CD8-positive, alpha-beta memory T cell (primary cell): ENCODE data around the gene LSM4. TPM values are rescaled to one million over a fixed set of nuclear protein-coding genes. Genes with fewer than 3 reads are reported as not detected.

Experiments used
- CTCF ChIA-PET: fragments of 350-600 bp; sonication (Branson Sonifier 250); formaldehyde crosslinking; loops from one replicate; lab custom pipeline; 2021; ENCODE audit warnings: antibody characterized with exemption; lab: Charles Lee
- POLR2A ChIA-PET: fragments of 350-600 bp; sonication (Branson Sonifier 250); formaldehyde crosslinking; loops from one replicate; lab custom pipeline; 2021; ENCODE audit warnings: antibody characterized with exemption; lab: Charles Lee
- DNase-seq, 5 donors: peaks; one replicate each; pipeline versions ENCODE4 v3.0.0 to v3.0.0-alpha.2; 2020 to 2022; ENCODE audit warnings: mixed read lengths in 1 of 5
- H3K27ac ChIP-seq: one replicate; pipeline ENCODE4 v1.7.0; 2013; ENCODE audit warnings: low read depth, mild to moderate bottlenecking, low read length, moderate library complexity
- H3K27me3 ChIP-seq: 2 replicates; pipeline ENCODE4 v1.7.0; 2013; ENCODE audit warnings: low read length, mild to moderate bottlenecking; ENCODE audit not compliant: insufficient read depth, poor library complexity, severe bottlenecking
- H3K36me3 ChIP-seq: 2 replicates; pipeline ENCODE4 v1.7.0; 2013; ENCODE audit warnings: mild to moderate bottlenecking, low read length, moderate library complexity; ENCODE audit not compliant: insufficient read depth
- H3K4me1 ChIP-seq: 2 replicates; pipeline ENCODE4 v1.7.0; 2013; ENCODE audit warnings: mild to moderate bottlenecking, low read length, moderate library complexity; ENCODE audit not compliant: insufficient read depth
- H3K4me3 ChIP-seq: 2 replicates; pipeline ENCODE4 v1.7.0; 2013; ENCODE audit warnings: mild to moderate bottlenecking, low read length
- H3K9me3 ChIP-seq: 2 replicates; pipeline ENCODE4 v1.7.0; 2013; ENCODE audit warnings: mild to moderate bottlenecking, low read length
- H3K27ac Mint-ChIP-seq, 8 donors: one replicate each; pipeline ENCODE4 v1.8.0; 2020 to 2021; ENCODE audit warnings: mixed read lengths in 8 of 8, mild to moderate bottlenecking in 6 of 8, inconsistent platforms in 3 of 8, moderate library complexity in 3 of 8
- H3K27me3 Mint-ChIP-seq, 2 donors: one replicate each; pipeline ENCODE4 v1.8.0; 2020 to 2021; ENCODE audit warnings: mixed read lengths in 2 of 2, mild to moderate bottlenecking in 1 of 2, moderate library complexity in 1 of 2
- H3K36me3 Mint-ChIP-seq, 3 donors: one replicate each; pipeline ENCODE4 v1.8.0; 2020 to 2021; ENCODE audit warnings: mixed read lengths in 3 of 3, inconsistent platforms in 1 of 3, mild to moderate bottlenecking in 1 of 3
- H3K4me1 Mint-ChIP-seq, 3 donors: one replicate each; pipeline ENCODE4 v1.8.0; 2020 to 2021; ENCODE audit warnings: mixed read lengths in 3 of 3, inconsistent platforms in 1 of 3, mild to moderate bottlenecking in 1 of 3
- H3K4me3 Mint-ChIP-seq, 7 donors: one replicate each; pipeline ENCODE4 v1.8.0; 2020 to 2021; ENCODE audit warnings: mixed read lengths in 7 of 7, mild to moderate bottlenecking in 6 of 7, moderate library complexity in 4 of 7, inconsistent platforms in 2 of 7
- H3K9me3 Mint-ChIP-seq, 5 donors: one replicate each; pipeline ENCODE4 v1.8.0; 2020 to 2022; ENCODE audit warnings: mixed read lengths in 5 of 5, mild to moderate bottlenecking in 3 of 5, moderate library complexity in 2 of 5, inconsistent platforms in 1 of 5
- polyA plus RNA-seq: library from polyadenylated mRNA; unstranded; fragments of 300-500 nt; fragmentation: Illumina TruSeq; gene quantifications from one replicate; pipeline ENCODE4 v1.2.3, GENCODE V29; 2021
- total RNA-seq, 2 experiments: library from RNA; stranded (reverse); gene quantifications; one replicate each; pipeline ENCODE4 v1.2.3, GENCODE V29; 2021

Gene LSM4
- total and polyA plus RNA-seq, 3 experiments from 2014 or later, result 154 to 373 (median 351) TPM

DNA sequence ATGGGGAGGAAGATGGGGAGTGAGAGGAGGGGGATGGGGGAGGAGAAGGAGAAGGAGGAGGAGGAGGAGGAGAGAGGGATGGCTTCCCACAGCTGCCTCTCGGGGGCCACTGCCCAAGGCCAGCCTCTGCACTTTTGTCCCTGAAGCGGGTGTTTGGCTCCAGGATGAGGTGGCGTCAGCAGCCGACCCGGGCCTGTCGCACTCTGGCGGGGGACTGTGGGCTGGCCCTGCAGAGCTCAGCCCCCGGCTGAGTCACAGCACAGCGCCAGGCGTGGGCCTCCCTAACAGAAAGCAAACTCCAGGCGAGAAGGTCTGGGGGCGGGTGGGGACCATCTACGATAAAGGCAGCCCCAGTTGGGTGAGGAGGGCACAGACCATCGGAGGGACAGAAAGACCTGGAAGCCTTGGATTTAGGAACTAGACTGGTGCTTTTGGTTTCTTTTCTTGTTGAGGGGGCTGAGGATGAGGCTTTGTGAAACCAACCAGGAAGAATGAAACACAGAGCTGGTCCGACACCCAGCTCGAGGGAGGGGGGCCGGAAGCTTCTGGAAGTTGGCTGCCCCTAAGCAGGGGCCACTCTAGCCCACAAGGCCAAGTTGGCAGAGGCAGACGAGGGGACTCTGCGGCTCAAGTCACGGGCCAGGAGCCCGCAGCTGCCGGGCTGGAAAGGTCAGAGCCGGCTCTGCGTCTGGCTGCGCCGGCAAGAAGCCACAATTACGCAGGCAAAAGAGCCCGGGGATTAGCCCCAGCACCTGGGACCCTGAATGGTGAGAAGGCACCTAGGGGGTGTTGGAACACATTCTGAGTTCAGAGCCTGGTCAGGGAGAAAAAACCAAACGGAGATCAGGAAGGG is 18.2 kb downstream of the LSM4 start:
- H3K27me3 ChIP-seq, result no peaks in the 10 kb centered on the region
- H3K27ac Mint-ChIP-seq, result peak overlapping the region; percentile 94 to 99 (median 99)
- no peaks in the 10 kb centered on the region for H3K9me3 ChIP-seq
- H3K36me3 Mint-ChIP-seq, result peaks cover 0 to 25% (median 4%) of the 10 kb centered on the region in 3 donors
- no peaks in the 10 kb centered on the region for H3K9me3 Mint-ChIP-seq
- ChIA-PET POLR2A (interaction anchor here (0.6 to 5.4 kb wide), 16 partner anchors 8 to 969 kb away, joined by 3 to 283 read pairs (median 6); partner anchors contain the start of genes JUND, LSM4 and MPV17L2), CTCF (interaction anchor here (0.5 to 4.6 kb wide), 15 partner anchors 11 to 261 kb away, joined by 3 to 72 read pairs (median 3); partner anchors contain the start of genes JUND and LSM4)
- H3K4me3 Mint-ChIP-seq, result peak overlapping the region; percentile 89 to 96 (median 92)
- DNase-seq, result peak; percentile 74 to 93 (median 78)
- peak overlapping the region; percentile 81 for H3K4me3 ChIP-seq
- H3K27me3 Mint-ChIP-seq, result peaks cover 0 to 1% of the 10 kb centered on the region in 2 donors
- H3K4me1 ChIP-seq, result peaks cover 52% of the 10 kb centered on the region
- H3K27ac ChIP-seq, result peak overlapping the region; percentile 94
- peaks cover 36 to 55% (median 40%) of the 10 kb centered on the region in 3 donors for H3K4me1 Mint-ChIP-seq
- H3K36me3 ChIP-seq, result no peaks in the 10 kb centered on the region

DNA sequence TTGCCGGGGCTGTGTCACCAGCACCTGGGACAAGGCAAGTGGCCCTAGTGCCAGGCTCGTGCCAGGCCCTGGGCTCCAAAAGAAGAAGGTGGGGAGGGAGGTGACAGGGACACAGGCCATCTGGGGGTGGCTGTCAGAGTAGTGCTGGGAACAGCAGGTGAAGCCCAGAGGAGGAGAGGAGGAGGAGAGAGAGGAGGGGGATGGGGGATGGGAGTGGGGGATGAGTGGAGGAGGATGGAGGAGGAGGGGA is 18.7 kb downstream of the LSM4 start:
- ChIA-PET CTCF (interaction anchor here (0.7 to 4.6 kb wide), 11 partner anchors 11 to 260 kb away, joined by 3 to 72 read pairs (median 4); partner anchors contain the start of genes JUND and LSM4), POLR2A (interaction anchor here (1.0 to 5.4 kb wide), 10 partner anchors 12 to 192 kb away, joined by 3 to 283 read pairs (median 8); partner anchors contain the start of genes JUND, LSM4 and MPV17L2)
- H3K4me3 Mint-ChIP-seq, result peak overlapping the region; percentile 89 to 96 (median 92)
- H3K27me3 Mint-ChIP-seq, result peaks cover 0 to 1% of the 10 kb centered on the region in 2 donors
- peak overlapping the region; percentile 94 to 99 (median 99) for H3K27ac Mint-ChIP-seq
- Histone ChIP-seq H3K4me1 (peaks cover 52% of the 10 kb centered on the region), H3K27me3 (no peaks in the 10 kb centered on the region), H3K9me3 (no peaks in the 10 kb centered on the region), H3K36me3 (no peaks in the 10 kb centered on the region), H3K27ac (peak overlapping the region; percentile 94), H3K4me3 (peak overlapping the region; percentile 81)
- no peaks in the 10 kb centered on the region for H3K9me3 Mint-ChIP-seq
- peaks cover 0 to 22% (median 4%) of the 10 kb centered on the region in 3 donors for H3K36me3 Mint-ChIP-seq
- peaks cover 36 to 55% (median 40%) of the 10 kb centered on the region in 3 donors for H3K4me1 Mint-ChIP-seq
- no peak for DNase-seq

DNA sequence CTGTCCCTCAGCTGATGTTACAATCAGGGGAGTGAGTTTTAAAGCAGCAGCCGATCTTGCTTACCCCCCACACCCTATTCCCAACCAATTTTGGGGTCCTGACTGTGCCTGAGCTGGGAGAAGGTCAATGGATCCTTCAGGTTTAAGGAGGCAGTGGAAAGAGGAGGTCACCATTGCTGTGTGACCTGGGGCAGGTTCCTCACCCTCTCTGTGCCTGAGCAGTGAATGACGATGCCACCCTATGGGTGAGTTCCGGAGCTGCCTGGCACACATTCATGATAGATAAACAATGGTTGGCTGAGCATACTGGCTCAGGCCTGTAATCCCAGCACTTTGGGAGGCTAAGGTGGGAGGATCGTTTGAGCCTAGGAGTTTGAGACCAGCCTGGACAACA is 21.2 kb downstream of the LSM4 start:
- H3K27me3 ChIP-seq, result no peaks in the 10 kb centered on the region
- Mint-ChIP-seq H3K4me1 (peaks cover 27 to 43% (median 32%) of the 10 kb centered on the region in 3 donors), H3K36me3 (peaks cover 0 to 11% (median 2%) of the 10 kb centered on the region in 3 donors), H3K4me3 (peak overlapping the region in 4 of 7 donors; percentile 24 to 40 (median 28)), H3K27me3 (peaks cover 0 to 1% of the 10 kb centered on the region in 2 donors), H3K27ac (peak overlapping the region; percentile 43 to 95 (median 84)), H3K9me3 (no peaks in the 10 kb centered on the region)
- no peaks in the 10 kb centered on the region for H3K9me3 ChIP-seq
- no peaks in the 10 kb centered on the region for H3K36me3 ChIP-seq
- H3K27ac ChIP-seq, result peak overlapping the region; percentile 20
- no peak overlapping the region for H3K4me3 ChIP-seq
- CTCF ChIA-PET, result interaction anchor here (1.2 to 4.6 kb wide), 4 partner anchors 10 to 22 kb away, joined by 3 to 35 read pairs (median 16); partner anchors contain the start of genes JUND and LSM4
- DNase-seq, result no peak
- POLR2A ChIA-PET, result interaction anchor here (0.7 to 5.4 kb wide), 2 partner anchors 21 to 24 kb away, joined by 10 to 283 read pairs; partner anchors contain the start of gene JUND
- H3K4me1 ChIP-seq, result peaks cover 43% of the 10 kb centered on the region

DNA sequence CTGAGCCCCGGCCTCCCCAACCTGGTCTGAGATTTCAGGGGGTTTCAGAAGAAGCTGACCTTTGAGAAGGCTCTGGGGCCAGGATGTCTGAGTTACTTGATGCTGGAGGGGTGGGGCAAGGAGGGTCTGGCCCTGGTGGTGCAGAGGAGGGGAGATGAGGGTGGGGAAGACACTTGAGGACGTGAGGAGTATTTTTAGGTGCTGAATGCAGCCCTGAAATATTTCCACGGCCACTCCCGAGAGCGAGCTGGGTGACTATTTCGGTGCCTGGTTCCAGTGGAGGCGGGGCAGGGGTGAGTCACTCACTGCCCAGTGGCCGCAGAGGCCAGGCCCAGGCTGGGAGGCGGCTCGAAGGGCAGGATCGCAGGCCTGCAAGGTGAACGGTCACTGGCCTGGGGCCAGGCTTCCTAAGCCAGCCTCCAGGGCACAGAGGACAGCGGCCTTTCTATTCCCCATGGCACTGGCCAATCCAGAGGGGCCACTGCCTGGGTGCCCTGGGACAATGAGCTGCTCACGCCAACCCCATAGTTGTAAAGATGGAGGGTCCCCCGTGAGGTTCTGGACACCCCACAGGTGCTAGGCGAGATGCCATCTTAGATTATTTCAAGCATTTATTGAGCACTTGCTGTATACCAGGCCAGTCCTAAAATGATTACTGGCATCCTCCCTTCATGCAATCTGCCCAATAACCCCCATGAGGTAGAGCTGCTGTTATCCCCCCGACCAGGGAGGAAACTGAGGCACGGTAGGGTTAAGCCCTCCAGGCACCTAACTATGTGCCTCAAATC is 21.8 kb downstream of the LSM4 start:
- Histone ChIP-seq H3K9me3 (no peaks in the 10 kb centered on the region), H3K4me3 (no peak overlapping the region), H3K27me3 (no peaks in the 10 kb centered on the region), H3K27ac (peak overlapping the region; percentile 20), H3K4me1 (peaks cover 38% of the 10 kb centered on the region), H3K36me3 (no peaks in the 10 kb centered on the region)
- peak overlapping the region in 3 of 7 donors; percentile 24 to 48 (median 36) for H3K4me3 Mint-ChIP-seq
- peaks cover 0 to 11% (median 2%) of the 10 kb centered on the region in 3 donors for H3K36me3 Mint-ChIP-seq
- H3K27me3 Mint-ChIP-seq, result peaks cover 0 to 1% of the 10 kb centered on the region in 2 donors
- no peaks in the 10 kb centered on the region for H3K9me3 Mint-ChIP-seq
- H3K4me1 Mint-ChIP-seq, result peaks cover 25 to 37% (median 27%) of the 10 kb centered on the region in 3 donors
- peak overlapping the region; percentile 43 to 89 (median 72) for H3K27ac Mint-ChIP-seq
- CTCF ChIA-PET, result interaction anchor here (1.2 to 4.6 kb wide), 4 partner anchors 10 to 22 kb away, joined by 3 to 35 read pairs (median 16); partner anchors contain the start of genes JUND and LSM4
- DNase-seq, result no peak
- POLR2A ChIA-PET, result interaction anchor here (0.6 to 5.4 kb wide), 2 partner anchors 11 to 21 kb away, joined by 5 to 283 read pairs; partner anchors contain the start of gene JUND

DNA sequence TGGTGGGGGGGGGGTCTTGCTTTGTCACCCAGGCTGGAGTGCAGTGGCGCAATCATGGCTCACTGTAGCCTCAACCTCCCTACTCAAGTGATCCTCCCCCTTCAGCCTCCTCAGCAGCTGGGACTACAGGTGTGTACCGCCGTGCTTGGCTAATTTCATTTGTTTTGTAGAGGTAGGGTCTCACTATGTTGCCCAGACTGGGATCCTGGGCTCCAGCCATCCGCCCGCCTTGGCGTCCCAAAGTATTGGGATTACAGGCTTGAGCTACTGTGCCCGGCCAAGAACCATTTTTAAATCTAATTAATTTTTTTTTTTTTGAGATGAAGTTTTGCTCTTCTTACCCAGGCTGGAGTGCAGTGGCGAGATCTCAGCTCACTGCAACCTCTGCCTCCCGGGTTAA is 23.2 kb downstream of the LSM4 start:
- H3K27me3 Mint-ChIP-seq, result peaks cover 0 to 1% of the 10 kb centered on the region in 2 donors
- peak overlapping the region in 2 of 8 donors; percentile 55 to 61 for H3K27ac Mint-ChIP-seq
- no peak for DNase-seq
- H3K36me3 Mint-ChIP-seq, result peaks cover 0 to 5% (median 2%) of the 10 kb centered on the region in 3 donors
- Histone ChIP-seq H3K27me3 (no peaks in the 10 kb centered on the region), H3K9me3 (no peaks in the 10 kb centered on the region), H3K36me3 (no peaks in the 10 kb centered on the region), H3K4me3 (no peak overlapping the region), H3K4me1 (peaks cover 33% of the 10 kb centered on the region), H3K27ac (no peak overlapping the region)
- ChIA-PET POLR2A (interaction anchor here (2.8 kb wide), 1 partner anchor 19 kb away, joined by 17 read pairs; the partner anchor contains the start of gene JUND), CTCF (no interaction called here)
- no peaks in the 10 kb centered on the region for H3K9me3 Mint-ChIP-seq
- no peak overlapping the region for H3K4me3 Mint-ChIP-seq
- peaks cover 18 to 28% (median 24%) of the 10 kb centered on the region in 3 donors for H3K4me1 Mint-ChIP-seq

DNA sequence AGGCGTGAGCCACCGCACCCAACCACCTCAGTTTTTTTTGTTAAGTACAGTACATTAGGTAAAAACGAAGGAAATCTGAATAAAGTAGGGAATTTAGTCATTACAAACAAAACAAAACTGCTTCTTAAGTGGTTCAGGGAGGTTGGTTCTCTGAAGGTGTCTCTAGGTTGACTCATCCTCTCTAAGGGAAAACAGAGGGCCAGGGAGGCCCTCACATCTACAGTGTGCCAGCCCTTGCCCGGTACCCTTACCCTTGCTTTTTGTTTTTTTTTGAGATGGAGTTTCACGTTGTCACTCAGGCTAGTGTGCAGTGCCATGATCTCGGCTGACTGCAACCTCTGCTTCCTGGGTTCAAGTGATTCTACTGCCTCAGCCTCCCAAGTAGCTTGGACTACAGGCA is 24.3 kb downstream of the LSM4 start:
- peaks cover 38% of the 10 kb centered on the region for H3K4me1 ChIP-seq
- Mint-ChIP-seq H3K27ac (peak overlapping the region in 3 of 8 donors; percentile 46 to 71 (median 65)), H3K4me1 (peaks cover 19 to 29% (median 28%) of the 10 kb centered on the region in 3 donors), H3K27me3 (peaks cover 0 to 3% of the 10 kb centered on the region in 2 donors), H3K4me3 (peak overlapping the region in 1 of 7 donors; percentile 30), H3K36me3 (peaks cover 0 to 2% (median 0%) of the 10 kb centered on the region in 3 donors), H3K9me3 (no peaks in the 10 kb centered on the region)
- no peaks in the 10 kb centered on the region for H3K9me3 ChIP-seq
- no peaks in the 10 kb centered on the region for H3K36me3 ChIP-seq
- no peak for DNase-seq
- H3K27me3 ChIP-seq, result no peaks in the 10 kb centered on the region
- CTCF ChIA-PET, result no interaction called here
- POLR2A ChIA-PET, result interaction anchor here (2.8 kb wide), 1 partner anchor 18 kb away, joined by 17 read pairs; the partner anchor contains the start of gene JUND
- H3K27ac ChIP-seq, result no peak overlapping the region
- H3K4me3 ChIP-seq, result no peak overlapping the region

DNA sequence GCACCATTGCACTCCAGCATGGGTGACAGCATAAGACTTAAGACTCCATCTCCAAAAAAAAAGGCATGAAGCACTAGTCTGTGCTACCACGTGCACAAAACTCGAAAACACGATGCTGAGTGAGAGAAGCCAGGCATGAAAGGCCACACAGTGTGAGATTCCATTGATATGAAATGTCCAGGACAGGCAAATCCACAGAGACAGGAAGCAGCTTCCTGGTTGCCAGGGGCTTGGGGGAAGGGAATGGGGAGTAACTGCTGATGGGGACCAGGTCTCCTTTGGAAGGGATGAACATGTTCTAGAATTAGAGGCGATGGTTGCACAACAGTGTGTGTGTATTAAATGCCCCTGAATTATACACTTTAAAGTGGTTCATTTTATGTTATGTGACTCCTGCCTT is 25.6 kb downstream of the LSM4 start:
- no peak overlapping the region for H3K4me3 Mint-ChIP-seq
- H3K9me3 Mint-ChIP-seq, result no peaks in the 10 kb centered on the region
- no peak for DNase-seq
- peak overlapping the region in 5 of 8 donors; percentile 21 to 87 (median 71) for H3K27ac Mint-ChIP-seq
- peaks cover 0 to 1% of the 10 kb centered on the region in 2 donors for H3K27me3 Mint-ChIP-seq
- peaks cover 39% of the 10 kb centered on the region for H3K4me1 ChIP-seq
- H3K4me1 Mint-ChIP-seq, result peaks cover 21 to 35% (median 31%) of the 10 kb centered on the region in 3 donors
- ChIA-PET POLR2A (interaction anchor here (0.6 to 1.5 kb wide), 3 partner anchors 8 to 208 kb away, joined by 5 to 7 read pairs (median 6); partner anchors contain the start of gene JUND), CTCF (interaction anchor here (1.1 kb wide), 1 partner anchor 18 kb away, joined by 4 read pairs; no protein-coding TSS in a partner anchor)
- no peak overlapping the region for H3K27ac ChIP-seq
- no peaks in the 10 kb centered on the region for H3K27me3 ChIP-seq
- no peaks in the 10 kb centered on the region for H3K36me3 ChIP-seq
- no peaks in the 10 kb centered on the region for H3K36me3 Mint-ChIP-seq
- H3K4me3 ChIP-seq, result no peak overlapping the region
- H3K9me3 ChIP-seq, result no peaks in the 10 kb centered on the region
